OCI-LY7 (cell line): ENCODE results near the gene KRTAP5-6. TPM values are rescaled to one million over a fixed set of nuclear protein-coding genes. Genes with fewer than 3 reads are reported as not detected.

Experiments
- BruUV-seq: library from RNA; stranded (reverse); fragments of 400-500 nt; replicated peaks from 2 replicates; lab custom pipeline; 2021; lab: Mats Ljungman, UMichigan
- CTCF ChIA-PET: fragments of 300-600 bp; sonication (Branson Sonifier 250); formaldehyde crosslinking; loops from one replicate; lab custom pipeline; 2022; ENCODE audit warnings: antibody characterized with exemption; ENCODE audit not compliant: unreplicated experiment; lab: Charles Lee
- POLR2A ChIA-PET: fragments of 300-600 bp; sonication (Branson Sonifier 250); formaldehyde crosslinking; loops from one replicate; lab custom pipeline; 2022; ENCODE audit warnings: antibody characterized with exemption; lab: Charles Lee
- DNase-seq: peaks from one replicate; pipeline ENCODE4 v3.0.0-alpha.2; 2015; ENCODE audit warnings: low spot score
- H2AFZ ChIP-seq: fragments of 200-600 bp; sonication (generic), shearing (Covaris generic); 2 replicates; pipeline ENCODE4 v1.6.1; 2014; ENCODE audit warnings: mild to moderate bottlenecking, antibody characterized with exemption, low read length, moderate library complexity
- H3K27ac ChIP-seq: fragments of 200-600 bp; sonication (generic); 2 replicates; pipeline ENCODE4 v1.5.1; 2014; ENCODE audit warnings: mixed run types, low read depth, mild to moderate bottlenecking, moderate library complexity, low read length, inconsistent platforms; ENCODE audit not compliant: poor library complexity, severe bottlenecking
- H3K36me3 ChIP-seq: fragments of 200-600 bp; sonication (generic); 2 replicates; pipeline ENCODE4 v1.6.1; 2014; ENCODE audit warnings: mild to moderate bottlenecking, antibody characterized with exemption, low read length, moderate library complexity, mixed read lengths; ENCODE audit not compliant: insufficient read depth
- H3K4me1 ChIP-seq: fragments of 200-600 bp; sonication (generic); 2 replicates; pipeline ENCODE4 v1.5.1; 2014; ENCODE audit warnings: mild to moderate bottlenecking, low read length; ENCODE audit not compliant: insufficient read depth, poor library complexity, severe bottlenecking
- H3K4me2 ChIP-seq: fragments of 200-600 bp; sonication (generic); 2 replicates; pipeline ENCODE4 v1.6.1; 2014; ENCODE audit warnings: mild to moderate bottlenecking, low read length
- H3K4me3 ChIP-seq: fragments of 200-600 bp; sonication (generic); 2 replicates; pipeline ENCODE4 v1.5.1; 2014; ENCODE audit warnings: mild to moderate bottlenecking, low read depth, low read length; ENCODE audit not compliant: poor library complexity, severe bottlenecking
- H3K79me2 ChIP-seq: fragments of 200-600 bp; sonication (generic); 2 replicates; pipeline ENCODE4 v1.6.1; 2016; ENCODE audit warnings: low read depth, mild to moderate bottlenecking, low read length, moderate library complexity, mixed read lengths; ENCODE audit not compliant: insufficient read depth
- H3K9me2 ChIP-seq: fragments of 200-600 bp; sonication (generic); 2 replicates; pipeline ENCODE4 v1.6.1; 2016; ENCODE audit warnings: mild to moderate bottlenecking, low read length, mixed read lengths; ENCODE audit not compliant: insufficient read depth
- H3K9me3 ChIP-seq: fragments of 200-600 bp; sonication (generic); 2 replicates; pipeline ENCODE4 v1.6.1; 2014; ENCODE audit warnings: mild to moderate bottlenecking, mixed run types, low read length, mixed read lengths
- H4K20me1 ChIP-seq: fragments of 200-600 bp; sonication (generic); 2 replicates; pipeline ENCODE4 v1.6.1; 2014; ENCODE audit warnings: mild to moderate bottlenecking, antibody characterized with exemption, low read length, moderate library complexity, mixed read lengths; ENCODE audit not compliant: insufficient read depth
- EZH2phosphoT487 ChIP-seq: fragments of 200-600 bp; sonication (generic); IDR thresholded peaks from 2 replicates; pipeline ENCODE4 v1.6.1; 2018; ENCODE audit warnings: low read depth, borderline replicate concordance, mild to moderate bottlenecking, mixed run types, antibody characterized with exemption, low read length, moderate library complexity, mixed read lengths
- intact Hi-C: fragments of 100-400 bp; cut with micrococcal nuclease; formaldehyde crosslinking; loops from one replicate; pipeline ENCODE4 v1.10.0; 2022; ENCODE audit not compliant: unreplicated experiment
- total RNA-seq, 2 experiments: library from RNA; depleted of rRNA in 1 of 2; stranded (reverse); fragments of >200 nt in 1 of 2; shearing (Covaris generic) in 1 of 2; gene quantifications; 2 replicates each; pipeline ENCODE4 v1.2.3, GENCODE V29; 2014 to 2022
- TF ChIP-seq, protein P1 (sequence below): fragments of 200-600 bp; sonication (generic); conservative IDR thresholded peaks from 2 replicates; pipeline ENCODE4 v1.5.1; 2014; ENCODE audit warnings: mild to moderate bottlenecking, antibody characterized with exemption, low read length, moderate library complexity, mixed read lengths

Gene KRTAP5-6
- total RNA-seq, 2 experiments from 2014 or later: not detected

DNA sequence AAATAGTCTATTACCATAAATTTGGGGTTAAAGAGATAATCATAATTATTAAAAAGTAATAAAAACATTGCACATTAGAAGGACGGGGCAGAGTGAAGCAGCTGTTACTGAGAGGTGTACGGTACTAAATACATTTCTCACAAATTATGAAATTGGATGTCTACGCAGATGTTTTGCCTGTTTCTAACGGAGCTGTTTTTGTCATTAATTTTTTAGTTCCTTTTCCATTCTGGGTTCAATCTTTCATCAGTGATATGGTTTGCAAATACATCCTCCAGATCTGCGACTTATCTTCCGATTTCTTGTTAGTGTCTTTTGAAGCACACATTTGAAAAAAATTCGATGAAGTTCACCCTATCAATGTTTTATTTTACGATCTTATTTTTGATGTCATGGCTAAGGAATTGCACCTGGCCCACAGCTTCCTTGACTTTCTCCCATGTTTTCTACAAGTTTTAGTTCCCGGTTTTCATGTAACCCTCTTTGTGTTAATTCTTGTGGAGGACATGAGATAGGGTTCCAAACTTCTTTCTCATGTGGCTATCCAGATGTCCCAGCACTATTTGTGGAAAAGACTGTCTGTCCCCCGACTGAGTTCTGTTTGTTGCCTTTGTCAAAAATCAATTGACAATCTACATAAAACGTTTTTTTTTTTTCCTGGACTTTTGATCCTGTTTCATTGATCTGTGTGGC, 21.3 kb upstream of the KRTAP5-6 start:
- Histone ChIP-seq H3K4me3 (no peak overlapping the region), H3K9me2 (no peaks in the 10 kb centered on the region), H3K4me2 (no peak overlapping the region), H4K20me1 (no peaks in the 10 kb centered on the region), H3K27ac (no peak overlapping the region), H3K79me2 (no peaks in the 10 kb centered on the region), H3K9me3 (no peaks in the 10 kb centered on the region), H2AFZ (no peak overlapping the region), H3K4me1 (no peaks in the 10 kb centered on the region), H3K36me3 (no peaks in the 10 kb centered on the region)
- intact Hi-C loops: no loop called here
- BruUV-seq: no TSS peak
- TF ChIP-seq, protein P1, sequence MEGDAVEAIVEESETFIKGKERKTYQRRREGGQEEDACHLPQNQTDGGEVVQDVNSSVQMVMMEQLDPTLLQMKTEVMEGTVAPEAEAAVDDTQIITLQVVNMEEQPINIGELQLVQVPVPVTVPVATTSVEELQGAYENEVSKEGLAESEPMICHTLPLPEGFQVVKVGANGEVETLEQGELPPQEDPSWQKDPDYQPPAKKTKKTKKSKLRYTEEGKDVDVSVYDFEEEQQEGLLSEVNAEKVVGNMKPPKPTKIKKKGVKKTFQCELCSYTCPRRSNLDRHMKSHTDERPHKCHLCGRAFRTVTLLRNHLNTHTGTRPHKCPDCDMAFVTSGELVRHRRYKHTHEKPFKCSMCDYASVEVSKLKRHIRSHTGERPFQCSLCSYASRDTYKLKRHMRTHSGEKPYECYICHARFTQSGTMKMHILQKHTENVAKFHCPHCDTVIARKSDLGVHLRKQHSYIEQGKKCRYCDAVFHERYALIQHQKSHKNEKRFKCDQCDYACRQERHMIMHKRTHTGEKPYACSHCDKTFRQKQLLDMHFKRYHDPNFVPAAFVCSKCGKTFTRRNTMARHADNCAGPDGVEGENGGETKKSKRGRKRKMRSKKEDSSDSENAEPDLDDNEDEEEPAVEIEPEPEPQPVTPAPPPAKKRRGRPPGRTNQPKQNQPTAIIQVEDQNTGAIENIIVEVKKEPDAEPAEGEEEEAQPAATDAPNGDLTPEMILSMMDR: no peak
- TF ChIP-seq EZH2phosphoT487: no peak
- ChIA-PET POLR2A (interaction anchor here (0.7 kb wide), 1 partner anchor 200 kb away, joined by 3 read pairs; no protein-coding TSS in a partner anchor), CTCF (no interaction called here)
- no peak for DNase-seq

DNA sequence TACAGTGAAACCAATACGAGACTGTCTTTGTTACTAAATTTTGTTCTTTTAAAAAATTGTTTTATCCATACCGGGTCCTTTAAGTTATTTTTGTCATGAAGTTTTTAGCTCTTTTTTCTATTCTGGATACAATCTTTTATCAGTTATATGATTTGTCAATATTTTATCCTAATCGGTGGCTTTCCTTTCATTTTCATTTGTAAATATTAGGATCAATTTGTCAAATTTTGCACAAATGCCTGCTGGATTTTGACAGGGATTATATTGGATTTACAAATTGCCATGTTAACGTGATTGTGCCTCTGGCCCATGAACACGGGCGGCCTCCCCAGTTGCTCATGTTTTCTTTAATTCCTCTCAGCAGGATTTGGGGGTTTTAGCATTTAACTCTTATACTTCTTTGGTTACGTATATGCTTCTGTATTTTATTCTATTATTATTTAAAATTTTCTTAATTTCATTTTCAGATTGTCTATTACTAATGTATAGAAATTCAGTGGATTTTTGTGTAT, 20.7 kb upstream of the KRTAP5-6 start:
- Histone ChIP-seq H3K4me2 (no peak overlapping the region), H2AFZ (no peak overlapping the region), H4K20me1 (no peaks in the 10 kb centered on the region), H3K27ac (no peak overlapping the region), H3K4me1 (no peaks in the 10 kb centered on the region), H3K9me2 (no peaks in the 10 kb centered on the region), H3K79me2 (no peaks in the 10 kb centered on the region), H3K4me3 (no peak overlapping the region), H3K9me3 (no peaks in the 10 kb centered on the region), H3K36me3 (no peaks in the 10 kb centered on the region)
- no TSS peak for BruUV-seq
- CTCF ChIA-PET: no interaction called here
- intact Hi-C loops: no loop called here
- TF ChIP-seq, protein P1: no peak
- no peak for TF ChIP-seq EZH2phosphoT487
- POLR2A ChIA-PET: no interaction called here
- no peak for DNase-seq

- Histone ChIP-seq H3K79me2 (no peaks in the 10 kb centered on the region), H3K9me2 (no peaks in the 10 kb centered on the region), H3K4me1 (no peaks in the 10 kb centered on the region), H4K20me1 (no peaks in the 10 kb centered on the region), H3K4me2 (no peak overlapping the region), H2AFZ (no peak overlapping the region), H3K9me3 (no peaks in the 10 kb centered on the region), H3K36me3 (no peaks in the 10 kb centered on the region), H3K27ac (no peak overlapping the region), H3K4me3 (no peak overlapping the region)
- POLR2A ChIA-PET: no interaction called here
- intact Hi-C loops: no loop called here
- BruUV-seq: no TSS peak
- TF ChIP-seq, protein P1: no peak
- no peak for TF ChIP-seq EZH2phosphoT487
- CTCF ChIA-PET: no interaction called here
- DNase-seq: no peak
Measured at GRCh38 chr11:1679881-1680280, 17.1 kb upstream of the KRTAP5-6 start.
